ENCODE results near the gene GRK4. TPM values are rescaled to one million over a fixed set of nuclear protein-coding genes. Genes with fewer than 3 reads are reported as not detected.

GRK4 gene
- total RNA-seq, 1 donor from 2014 or later, result 12.0 TPM

DNA sequence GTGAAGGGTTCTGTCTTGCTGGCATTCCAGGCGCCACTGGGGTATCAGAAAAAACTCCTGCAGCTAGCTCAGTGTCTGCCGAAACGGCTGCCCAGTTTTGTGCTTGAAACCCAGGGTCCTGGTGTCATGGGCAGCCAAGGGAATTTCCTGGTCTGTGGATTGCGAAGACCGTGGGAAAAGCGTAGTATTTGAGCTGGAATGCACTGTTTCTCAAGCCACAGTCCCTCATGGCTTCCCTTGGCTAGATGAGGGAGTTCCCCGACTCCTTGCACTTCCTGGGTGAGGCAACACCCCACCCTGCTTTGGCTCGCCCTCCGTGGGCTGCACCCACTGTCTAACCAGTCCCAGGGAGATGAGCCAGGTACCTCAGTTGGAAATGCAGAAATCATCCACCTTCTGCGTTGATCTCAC is 40.2 kb upstream of the GRK4 start:
- DNase-seq (ENCODE audit: low spot score), result no peak
- Mint-ChIP-seq H3K27ac (ENCODE audit: unreplicated experiment) (peak overlapping the region; percentile 93), H3K27me3 (ENCODE audit: low read depth) (no peaks in the 10 kb centered on the region), H3K4me1 (ENCODE audit: low read depth) (peaks cover 33% of the 10 kb centered on the region), H3K4me3 (ENCODE audit: unreplicated experiment) (peak overlapping the region; percentile 42), H3K9me3 (ENCODE audit: low read depth) (peaks cover 10% of the 10 kb centered on the region), H3K36me3 (ENCODE audit: low read depth) (peaks cover 46% of the 10 kb centered on the region)
- TF ChIP-seq, protein P1, sequence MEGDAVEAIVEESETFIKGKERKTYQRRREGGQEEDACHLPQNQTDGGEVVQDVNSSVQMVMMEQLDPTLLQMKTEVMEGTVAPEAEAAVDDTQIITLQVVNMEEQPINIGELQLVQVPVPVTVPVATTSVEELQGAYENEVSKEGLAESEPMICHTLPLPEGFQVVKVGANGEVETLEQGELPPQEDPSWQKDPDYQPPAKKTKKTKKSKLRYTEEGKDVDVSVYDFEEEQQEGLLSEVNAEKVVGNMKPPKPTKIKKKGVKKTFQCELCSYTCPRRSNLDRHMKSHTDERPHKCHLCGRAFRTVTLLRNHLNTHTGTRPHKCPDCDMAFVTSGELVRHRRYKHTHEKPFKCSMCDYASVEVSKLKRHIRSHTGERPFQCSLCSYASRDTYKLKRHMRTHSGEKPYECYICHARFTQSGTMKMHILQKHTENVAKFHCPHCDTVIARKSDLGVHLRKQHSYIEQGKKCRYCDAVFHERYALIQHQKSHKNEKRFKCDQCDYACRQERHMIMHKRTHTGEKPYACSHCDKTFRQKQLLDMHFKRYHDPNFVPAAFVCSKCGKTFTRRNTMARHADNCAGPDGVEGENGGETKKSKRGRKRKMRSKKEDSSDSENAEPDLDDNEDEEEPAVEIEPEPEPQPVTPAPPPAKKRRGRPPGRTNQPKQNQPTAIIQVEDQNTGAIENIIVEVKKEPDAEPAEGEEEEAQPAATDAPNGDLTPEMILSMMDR (IDR thresholded peaks at IDR 0.05), result no peak

DNA sequence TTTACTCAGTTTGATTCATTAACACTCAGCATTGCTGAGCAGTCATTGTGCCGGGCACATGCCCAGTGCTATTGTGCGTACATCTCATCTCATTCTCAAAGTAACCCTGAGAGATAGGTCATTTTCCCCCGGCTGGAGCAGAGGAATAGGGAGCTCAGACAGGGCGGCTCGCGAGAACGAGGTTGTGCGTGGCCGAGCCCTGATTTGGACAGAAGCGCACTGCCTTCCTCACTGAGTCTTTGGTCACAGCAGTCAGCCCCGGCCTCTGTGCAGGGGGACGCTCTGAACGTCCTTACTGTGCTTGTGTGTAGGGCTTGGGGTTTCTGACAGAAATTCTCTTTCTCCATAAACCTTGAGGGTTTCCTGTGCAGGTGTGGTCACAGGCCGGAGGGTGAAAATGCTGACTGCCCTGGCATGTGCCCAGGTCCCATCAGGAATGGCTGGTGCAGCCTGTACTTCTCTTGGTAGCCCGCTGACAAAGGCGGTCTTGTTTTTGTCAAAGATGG is 39.6 kb upstream of the GRK4 start:
- TF ChIP-seq, protein P1 (IDR thresholded peaks at IDR 0.05), result no peak
- Mint-ChIP-seq H3K27ac (ENCODE audit: unreplicated experiment) (peak overlapping the region; percentile 93), H3K36me3 (ENCODE audit: low read depth) (peaks cover 42% of the 10 kb centered on the region), H3K27me3 (ENCODE audit: low read depth) (no peaks in the 10 kb centered on the region), H3K9me3 (ENCODE audit: low read depth) (peaks cover 10% of the 10 kb centered on the region), H3K4me1 (ENCODE audit: low read depth) (peaks cover 33% of the 10 kb centered on the region), H3K4me3 (ENCODE audit: unreplicated experiment) (no peak overlapping the region)
- DNase-seq (ENCODE audit: low spot score), result peak; percentile 57

DNA sequence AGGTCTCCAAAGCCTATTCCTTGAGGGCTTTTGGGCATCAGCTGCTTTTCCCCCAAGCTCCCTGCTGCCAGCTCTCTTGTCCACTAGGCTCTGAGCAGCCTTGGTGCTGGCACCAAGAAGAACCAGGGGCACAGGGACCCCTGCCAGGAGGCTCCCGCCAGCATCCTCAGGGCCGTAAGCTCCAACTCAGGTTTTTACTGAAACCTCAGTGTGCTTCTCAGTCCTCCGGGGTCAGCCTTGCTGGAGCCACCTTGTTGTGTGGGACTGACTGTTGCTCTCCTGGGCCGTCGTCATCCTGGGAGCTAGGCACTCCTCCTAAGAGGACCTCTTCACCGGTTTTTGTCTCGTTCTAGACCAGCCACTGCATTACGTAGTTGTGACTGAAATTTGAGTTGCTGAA is 39.1 kb upstream of the GRK4 start:
- peaks cover 33% of the 10 kb centered on the region for H3K4me1 Mint-ChIP-seq (ENCODE audit: low read depth)
- peak; percentile 50 for DNase-seq (ENCODE audit: low spot score)
- TF ChIP-seq, protein P1 (IDR thresholded peaks at IDR 0.05), result no peak
- no peaks in the 10 kb centered on the region for H3K27me3 Mint-ChIP-seq (ENCODE audit: low read depth)
- H3K9me3 Mint-ChIP-seq (ENCODE audit: low read depth), result peaks cover 9% of the 10 kb centered on the region
- H3K36me3 Mint-ChIP-seq (ENCODE audit: low read depth), result peaks cover 46% of the 10 kb centered on the region
- no peak overlapping the region for H3K4me3 Mint-ChIP-seq (ENCODE audit: unreplicated experiment)
- H3K27ac Mint-ChIP-seq (ENCODE audit: unreplicated experiment), result peak overlapping the region; percentile 93

DNA sequence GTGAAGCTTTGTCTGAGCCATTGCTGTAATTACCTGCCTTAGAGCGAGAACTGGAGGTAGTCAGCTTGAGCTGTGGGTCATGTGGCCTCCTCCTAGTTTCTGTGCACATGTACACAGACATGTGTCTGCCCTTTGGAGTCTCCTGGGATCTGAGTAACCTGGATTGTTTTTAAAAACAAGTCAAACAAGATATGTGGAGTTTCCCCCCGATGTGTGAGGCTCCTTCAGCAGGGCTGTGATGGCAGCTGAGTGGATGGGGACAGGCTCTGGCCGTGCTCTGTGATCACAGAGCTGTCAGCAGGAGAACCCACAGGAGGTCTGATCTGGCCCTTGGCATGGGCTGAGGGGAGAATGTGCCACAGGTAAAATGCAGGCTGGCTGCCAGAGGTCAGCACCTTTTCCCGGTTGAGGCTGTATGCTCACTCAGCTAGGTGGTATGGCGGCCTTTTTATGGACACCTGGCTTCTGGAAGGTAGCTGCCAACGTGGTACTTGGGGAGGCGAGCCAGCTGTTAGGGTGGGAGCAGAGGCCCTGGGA is 38.5 kb upstream of the GRK4 start:
- peaks cover 41% of the 10 kb centered on the region for H3K36me3 Mint-ChIP-seq (ENCODE audit: low read depth)
- H3K4me3 Mint-ChIP-seq (ENCODE audit: unreplicated experiment), result no peak overlapping the region
- peak overlapping the region; percentile 93 for H3K27ac Mint-ChIP-seq (ENCODE audit: unreplicated experiment)
- H3K9me3 Mint-ChIP-seq (ENCODE audit: low read depth), result peaks cover 4% of the 10 kb centered on the region
- H3K27me3 Mint-ChIP-seq (ENCODE audit: low read depth), result no peaks in the 10 kb centered on the region
- peaks cover 33% of the 10 kb centered on the region for H3K4me1 Mint-ChIP-seq (ENCODE audit: low read depth)
- TF ChIP-seq, protein P1 (IDR thresholded peaks at IDR 0.05), result no peak
- DNase-seq (ENCODE audit: low spot score), result peak; percentile 26

DNA sequence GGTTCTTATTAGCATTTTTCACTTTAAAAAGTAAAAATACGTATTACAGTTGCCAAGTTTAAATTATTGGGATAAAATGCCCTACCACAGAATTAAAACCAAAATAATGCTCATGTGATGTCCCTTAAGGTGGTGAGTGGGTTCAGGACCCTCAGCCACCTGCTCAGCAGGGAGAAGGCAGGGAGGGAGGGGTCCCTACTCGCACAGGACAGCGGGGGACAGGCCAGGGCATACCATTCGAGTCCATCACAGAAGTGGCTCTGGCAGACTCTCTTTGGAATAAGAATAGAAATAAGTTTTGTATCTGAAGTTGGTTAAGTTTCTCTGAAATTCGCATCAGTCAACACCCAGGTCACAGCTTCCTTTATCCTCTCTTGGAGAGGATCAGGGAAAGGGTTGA is 37.9 kb upstream of the GRK4 start:
- Mint-ChIP-seq H3K27me3 (ENCODE audit: low read depth) (no peaks in the 10 kb centered on the region), H3K4me1 (ENCODE audit: low read depth) (peaks cover 33% of the 10 kb centered on the region), H3K27ac (ENCODE audit: unreplicated experiment) (peak overlapping the region; percentile 2), H3K4me3 (ENCODE audit: unreplicated experiment) (no peak overlapping the region), H3K36me3 (ENCODE audit: low read depth) (peaks cover 36% of the 10 kb centered on the region), H3K9me3 (ENCODE audit: low read depth) (no peaks in the 10 kb centered on the region)
- TF ChIP-seq, protein P1 (IDR thresholded peaks at IDR 0.05), result no peak
- peak; percentile 24 for DNase-seq (ENCODE audit: low spot score)
